Ishikawa (cell line): ENCODE measurements around the gene CKAP5.

Experiments
- EP300 ChIP-seq: IDR thresholded peaks from 2 replicates; pipeline ENCODE4 v1.6.1; 2012; ENCODE audit warnings: borderline replicate concordance
- NFIC ChIP-seq: IDR thresholded peaks from 2 replicates; pipeline ENCODE4 v1.6.1; 2012
- ZBTB7A ChIP-seq: IDR thresholded peaks from 2 replicates; pipeline ENCODE4 v1.6.1; 2012; ENCODE audit warnings: low read depth
- TF ChIP-seq, protein P1 (sequence below): IDR thresholded peaks from 2 replicates; pipeline ENCODE4 v1.6.1; 2012; ENCODE audit warnings: low read depth, mild to moderate bottlenecking
- TF ChIP-seq, protein P2 (sequence below): IDR thresholded peaks from 2 replicates; pipeline ENCODE4 v1.6.1; 2012

GRCh38 chr11:46892109-46892508, 46.0 kb upstream of the CKAP5 start:
- TF ChIP-seq ZBTB7A (no peak), NFIC (no peak), EP300 (no peak)
- TF ChIP-seq, protein P1, sequence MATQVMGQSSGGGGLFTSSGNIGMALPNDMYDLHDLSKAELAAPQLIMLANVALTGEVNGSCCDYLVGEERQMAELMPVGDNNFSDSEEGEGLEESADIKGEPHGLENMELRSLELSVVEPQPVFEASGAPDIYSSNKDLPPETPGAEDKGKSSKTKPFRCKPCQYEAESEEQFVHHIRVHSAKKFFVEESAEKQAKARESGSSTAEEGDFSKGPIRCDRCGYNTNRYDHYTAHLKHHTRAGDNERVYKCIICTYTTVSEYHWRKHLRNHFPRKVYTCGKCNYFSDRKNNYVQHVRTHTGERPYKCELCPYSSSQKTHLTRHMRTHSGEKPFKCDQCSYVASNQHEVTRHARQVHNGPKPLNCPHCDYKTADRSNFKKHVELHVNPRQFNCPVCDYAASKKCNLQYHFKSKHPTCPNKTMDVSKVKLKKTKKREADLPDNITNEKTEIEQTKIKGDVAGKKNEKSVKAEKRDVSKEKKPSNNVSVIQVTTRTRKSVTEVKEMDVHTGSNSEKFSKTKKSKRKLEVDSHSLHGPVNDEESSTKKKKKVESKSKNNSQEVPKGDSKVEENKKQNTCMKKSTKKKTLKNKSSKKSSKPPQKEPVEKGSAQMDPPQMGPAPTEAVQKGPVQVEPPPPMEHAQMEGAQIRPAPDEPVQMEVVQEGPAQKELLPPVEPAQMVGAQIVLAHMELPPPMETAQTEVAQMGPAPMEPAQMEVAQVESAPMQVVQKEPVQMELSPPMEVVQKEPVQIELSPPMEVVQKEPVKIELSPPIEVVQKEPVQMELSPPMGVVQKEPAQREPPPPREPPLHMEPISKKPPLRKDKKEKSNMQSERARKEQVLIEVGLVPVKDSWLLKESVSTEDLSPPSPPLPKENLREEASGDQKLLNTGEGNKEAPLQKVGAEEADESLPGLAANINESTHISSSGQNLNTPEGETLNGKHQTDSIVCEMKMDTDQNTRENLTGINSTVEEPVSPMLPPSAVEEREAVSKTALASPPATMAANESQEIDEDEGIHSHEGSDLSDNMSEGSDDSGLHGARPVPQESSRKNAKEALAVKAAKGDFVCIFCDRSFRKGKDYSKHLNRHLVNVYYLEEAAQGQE, result no peak
- TF ChIP-seq, protein P2, sequence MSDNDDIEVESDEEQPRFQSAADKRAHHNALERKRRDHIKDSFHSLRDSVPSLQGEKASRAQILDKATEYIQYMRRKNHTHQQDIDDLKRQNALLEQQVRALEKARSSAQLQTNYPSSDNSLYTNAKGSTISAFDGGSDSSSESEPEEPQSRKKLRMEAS, result no peak
